WTC11 (cell line): ENCODE measurements around the gene THEM5. TPM values are rescaled to one million over a fixed set of nuclear protein-coding genes. Genes with fewer than 3 reads are reported as not detected.

Source experiments
- ATAC-seq: fragments of 200-7000 bp; cut with Tn5 transposase; 2 replicates; pipeline ENCODE4 v1.10.0; 2021; ENCODE audit warnings: mild to moderate bottlenecking, moderate library complexity
- CTCF ChIA-PET: fragments of 300-600 bp; sonication (Branson Sonifier 250); formaldehyde crosslinking; loops from one replicate; lab custom pipeline; 2021; ENCODE audit warnings: antibody characterized with exemption; lab: Charles Lee
- POLR2A ChIA-PET: fragments of 350-600 bp; sonication (Branson Sonifier 250); formaldehyde crosslinking; loops from one replicate; lab custom pipeline; 2021; ENCODE audit warnings: antibody characterized with exemption; lab: Charles Lee
- DNase-seq: peaks from one replicate; pipeline ENCODE4 v3.0.0; 2021; ENCODE audit warnings: low spot score
- H3K27ac Mint-ChIP-seq: 2 replicates; pipeline ENCODE4 v1.8.0; 2021; ENCODE audit warnings: mixed read lengths
- H3K27me3 Mint-ChIP-seq: 2 replicates; pipeline ENCODE4 v1.8.0; 2021; ENCODE audit warnings: low read depth, mild to moderate bottlenecking, moderate library complexity, mixed read lengths
- H3K36me3 Mint-ChIP-seq: 2 replicates; pipeline ENCODE4 v1.8.0; 2021; ENCODE audit warnings: mixed read lengths
- H3K4me1 Mint-ChIP-seq: 2 replicates; pipeline ENCODE4 v1.8.0; 2022; ENCODE audit warnings: mixed read lengths
- H3K4me3 Mint-ChIP-seq: 2 replicates; pipeline ENCODE4 v1.8.0; 2021; ENCODE audit warnings: mild to moderate bottlenecking, moderate library complexity, mixed read lengths
- H3K9me3 Mint-ChIP-seq: 2 replicates; pipeline ENCODE4 v1.8.0; 2021; ENCODE audit warnings: mixed read lengths
- AR ChIP-seq: fragments of 250-450 bp; sonication (Bioruptor Pico); IDR thresholded peaks from 2 replicates; pipeline ENCODE4 v1.9.0; 2021; ENCODE audit warnings: mild to moderate bottlenecking
- GRHL2 ChIP-seq: fragments of 250-450 bp; sonication (Bioruptor Pico); IDR thresholded peaks from 2 replicates; pipeline ENCODE4 v1.8.0; 2022; ENCODE audit warnings: mild to moderate bottlenecking, moderate library complexity; ENCODE audit not compliant: insufficient replicate concordance, severe bottlenecking
- HMGA2 ChIP-seq: fragments of 250-450 bp; sonication (Bioruptor Pico); IDR thresholded peaks from 2 replicates; pipeline ENCODE4 v1.4.0; 2021; ENCODE audit warnings: mild to moderate bottlenecking, moderate library complexity
- IRF2 ChIP-seq: sonication (generic); formaldehyde crosslinking; IDR thresholded peaks from 2 replicates; pipeline ENCODE4 v1.8.0; 2022; ENCODE audit warnings: low read depth, missing genetic modification reagents, borderline replicate concordance
- MYBL2 ChIP-seq: sonication (generic); formaldehyde crosslinking; IDR thresholded peaks from 2 replicates; pipeline ENCODE4 v1.8.1; 2023; ENCODE audit warnings: mild to moderate bottlenecking, moderate library complexity, missing genetic modification reagents
- NFE2L1 ChIP-seq: sonication (generic); formaldehyde crosslinking; IDR thresholded peaks from 2 replicates; pipeline ENCODE4 v1.8.1; 2023; ENCODE audit warnings: missing genetic modification reagents
- NR3C1 ChIP-seq: sonication (generic); formaldehyde crosslinking; conservative IDR thresholded peaks from 2 replicates; pipeline ENCODE4 v1.8.1; 2023; ENCODE audit warnings: low read depth, mild to moderate bottlenecking, missing genetic modification reagents
- PRDM15 ChIP-seq: sonication (generic); formaldehyde crosslinking; IDR thresholded peaks from 2 replicates; pipeline ENCODE4 v1.8.0; 2022; ENCODE audit warnings: missing genetic modification reagents
- PREB ChIP-seq: sonication (generic); formaldehyde crosslinking; IDR thresholded peaks from 2 replicates; pipeline ENCODE4 v1.8.1; 2022; ENCODE audit warnings: mild to moderate bottlenecking, missing genetic modification reagents, moderate library complexity, borderline replicate concordance
- PRRX2 ChIP-seq: fragments of 250-450 bp; sonication (Bioruptor Pico); IDR thresholded peaks from 2 replicates; pipeline ENCODE4 v1.8.0; 2021; ENCODE audit warnings: mild to moderate bottlenecking
- SMAD4 ChIP-seq: sonication (generic); formaldehyde crosslinking; IDR thresholded peaks from 2 replicates; pipeline ENCODE4 v1.8.0; 2022; ENCODE audit warnings: mild to moderate bottlenecking, missing genetic modification reagents
- SOX15 ChIP-seq: fragments of 250-450 bp; sonication (Bioruptor Pico); IDR thresholded peaks from 2 replicates; pipeline ENCODE4 v1.9.0; 2021; ENCODE audit warnings: mild to moderate bottlenecking
- ZNF121 ChIP-seq: sonication (generic); formaldehyde crosslinking; IDR thresholded peaks from 2 replicates; pipeline ENCODE4 v1.8.0; 2023; ENCODE audit warnings: missing genetic modification reagents
- ZNF232 ChIP-seq: sonication (generic); formaldehyde crosslinking; IDR thresholded peaks from 2 replicates; pipeline ENCODE4 v1.8.0; 2022; ENCODE audit warnings: mild to moderate bottlenecking, missing genetic modification reagents
- ZNF671 ChIP-seq: fragments of 250-450 bp; sonication (Bioruptor Pico); IDR thresholded peaks from 2 replicates; pipeline ENCODE4 v1.8.0; 2021; ENCODE audit warnings: mild to moderate bottlenecking
- total RNA-seq: library from RNA; stranded (reverse); gene quantifications from 3 replicates; pipeline ENCODE4 v1.2.3, GENCODE V29; 2021
- TF ChIP-seq, protein P1 (sequence below): sonication (generic); formaldehyde crosslinking; IDR thresholded peaks from 2 replicates; pipeline ENCODE4 v1.8.1; 2023; ENCODE audit warnings: mild to moderate bottlenecking, missing genetic modification reagents
- TF ChIP-seq, protein P2 (sequence below): sonication (generic); formaldehyde crosslinking; IDR thresholded peaks from 2 replicates; pipeline ENCODE4 v1.8.1; 2023; ENCODE audit warnings: mild to moderate bottlenecking, missing genetic modification reagents, moderate library complexity

Gene THEM5
- total RNA-seq, 1 experiment from 2014 or later, result not detected

- TF ChIP-seq IRF2 (CRISPR knock-in tag) (no peak), PRRX2 (CRISPR knock-in tag) (no peak), HMGA2 (no peak), PRDM15 (CRISPR knock-in tag) (no peak)
- TF ChIP-seq, protein P1, sequence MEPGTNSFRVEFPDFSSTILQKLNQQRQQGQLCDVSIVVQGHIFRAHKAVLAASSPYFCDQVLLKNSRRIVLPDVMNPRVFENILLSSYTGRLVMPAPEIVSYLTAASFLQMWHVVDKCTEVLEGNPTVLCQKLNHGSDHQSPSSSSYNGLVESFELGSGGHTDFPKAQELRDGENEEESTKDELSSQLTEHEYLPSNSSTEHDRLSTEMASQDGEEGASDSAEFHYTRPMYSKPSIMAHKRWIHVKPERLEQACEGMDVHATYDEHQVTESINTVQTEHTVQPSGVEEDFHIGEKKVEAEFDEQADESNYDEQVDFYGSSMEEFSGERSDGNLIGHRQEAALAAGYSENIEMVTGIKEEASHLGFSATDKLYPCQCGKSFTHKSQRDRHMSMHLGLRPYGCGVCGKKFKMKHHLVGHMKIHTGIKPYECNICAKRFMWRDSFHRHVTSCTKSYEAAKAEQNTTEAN (CRISPR knock-in tag), result no peak
- TF ChIP-seq, all 79 proteins: peak for 0
These were observed 24.6 kb downstream of the THEM5 start (continued) for GRCh38 chr1:151828921-151829320.

DNA sequence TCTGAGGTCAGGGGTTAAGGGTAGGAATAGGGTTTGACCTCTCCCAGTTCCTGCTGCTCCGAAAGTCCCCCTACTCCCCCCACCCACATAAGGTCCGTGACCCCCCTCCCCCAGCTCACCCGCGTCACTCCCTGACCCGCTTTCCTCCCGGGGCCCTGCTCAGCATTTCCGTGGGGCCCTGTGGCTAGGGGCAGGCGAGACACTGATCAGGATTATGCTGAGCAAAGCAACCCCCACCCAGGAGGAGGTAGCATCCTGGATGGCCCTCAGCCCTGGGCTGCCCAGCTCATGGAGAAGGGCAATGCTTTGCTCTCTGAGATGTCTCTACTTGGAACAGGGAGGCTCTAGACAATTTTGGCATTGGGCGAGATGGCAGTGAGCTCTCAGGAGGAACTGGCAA, 25.7 kb downstream of the THEM5 start:
- no peak overlapping the region for H3K27ac Mint-ChIP-seq
- ATAC-seq (no peak), DNase-seq (no peak)
- ChIA-PET POLR2A (interaction anchor here (0.6 kb wide), 1 partner anchor 56 kb away, joined by 4 read pairs; no protein-coding TSS in a partner anchor), CTCF (interaction anchor here (1.0 to 2.0 kb wide), 3 partner anchors 9 to 111 kb away, joined by 4 to 12 read pairs (median 4); partner anchors contain the start of genes CELF3 and RIIAD1)
- H3K36me3 Mint-ChIP-seq, result no peaks in the 10 kb centered on the region
- peaks cover 48% of the 10 kb centered on the region for H3K4me1 Mint-ChIP-seq
- H3K9me3 Mint-ChIP-seq, result no peaks in the 10 kb centered on the region
- H3K4me3 Mint-ChIP-seq, result no peak overlapping the region
- peaks cover 6% of the 10 kb centered on the region; the same call in 1 of the 2 replicates for H3K27me3 Mint-ChIP-seq
- TF ChIP-seq ZNF671 (CRISPR knock-in tag) (no peak), GRHL2 (no peak), SMAD4 (CRISPR knock-in tag) (no peak), SOX15 (CRISPR knock-in tag) (no peak), ZNF232 (CRISPR knock-in tag) (no peak), PREB (CRISPR knock-in tag) (no peak), NR3C1 (no peak), AR (CRISPR knock-in tag) (no peak), MYBL2 (CRISPR knock-in tag) (no peak), NFE2L1 (no peak), ZNF121 (CRISPR knock-in tag) (no peak)
- TF ChIP-seq, protein P2, sequence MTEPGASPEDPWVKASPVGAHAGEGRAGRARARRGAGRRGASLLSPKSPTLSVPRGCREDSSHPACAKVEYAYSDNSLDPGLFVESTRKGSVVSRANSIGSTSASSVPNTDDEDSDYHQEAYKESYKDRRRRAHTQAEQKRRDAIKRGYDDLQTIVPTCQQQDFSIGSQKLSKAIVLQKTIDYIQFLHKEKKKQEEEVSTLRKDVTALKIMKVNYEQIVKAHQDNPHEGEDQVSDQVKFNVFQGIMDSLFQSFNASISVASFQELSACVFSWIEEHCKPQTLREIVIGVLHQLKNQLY (CRISPR knock-in tag), result no peak
